AG08396 (cell line): ENCODE results near the gene TRIM32.
A peak's percentile ranks its signal among the peaks of the same experiment; 100 is the strongest.
"Not testable (repeated sequence)": the region's sequence is repeated elsewhere in the genome, so short reads cannot be mapped to it uniquely, and the experiment has no call there.

Experiments used
- DNase-seq: peaks from one replicate; pipeline ENCODE4 v3.0.0; 2012; ENCODE audit warnings: low spot score, mixed read lengths

TRIM32 gene

DNA sequence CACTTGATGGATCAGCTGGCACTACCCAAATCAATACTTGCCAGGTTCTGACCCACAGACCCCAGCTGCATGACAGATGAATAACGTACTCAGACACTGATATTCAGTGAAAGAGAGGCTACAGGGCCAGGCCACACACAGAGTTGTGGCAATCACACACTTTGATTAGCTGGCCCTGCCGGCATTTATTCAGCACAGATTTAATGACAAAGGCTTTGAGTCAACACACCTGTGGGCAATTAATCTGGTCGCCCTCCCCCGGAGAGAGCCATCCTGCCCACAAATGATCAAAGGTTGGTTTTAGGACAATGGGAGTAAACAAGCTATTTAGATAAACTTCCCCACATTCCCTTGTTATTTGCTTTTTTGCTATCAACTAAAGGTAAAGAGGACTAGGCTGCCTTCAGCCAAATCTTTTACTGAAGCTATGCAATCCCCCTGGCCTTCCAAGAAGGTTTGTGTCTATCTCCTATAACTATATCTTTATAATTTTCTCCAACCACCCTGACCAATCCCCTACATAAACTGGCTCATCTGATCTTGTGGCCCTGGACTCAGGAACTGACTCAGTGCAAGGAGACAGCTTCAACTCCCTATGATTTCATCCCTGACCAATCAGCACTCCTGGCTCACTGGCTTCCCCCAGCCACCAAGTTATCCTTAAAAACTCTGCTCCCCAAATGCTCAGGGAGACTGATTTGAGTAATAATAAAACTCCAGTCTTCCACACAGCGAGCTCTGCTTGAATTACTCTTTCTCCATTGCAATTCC lies 12.7 kb upstream of the TRIM32 start:
- DNase-seq: no peak

DNA sequence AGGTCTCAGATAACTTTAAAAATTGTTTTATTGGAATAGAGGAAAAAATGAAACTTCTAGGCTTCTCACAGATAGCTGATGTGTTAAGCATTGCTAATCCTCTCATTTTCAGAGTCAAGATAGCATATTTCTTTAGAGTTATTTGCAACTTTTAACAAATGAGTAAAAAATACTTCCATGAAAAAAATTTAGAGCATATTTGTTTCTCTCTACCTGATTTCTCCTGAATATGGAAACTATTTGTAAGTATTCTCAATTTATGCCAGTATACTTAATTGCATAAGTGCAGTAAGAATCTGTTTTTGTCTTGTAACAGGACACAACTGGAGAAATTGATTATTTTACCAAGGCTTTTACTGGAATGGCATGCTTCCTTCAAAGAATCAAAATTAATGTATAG lies 3.6 kb upstream of the TRIM32 start:
- no peak for DNase-seq

DNA sequence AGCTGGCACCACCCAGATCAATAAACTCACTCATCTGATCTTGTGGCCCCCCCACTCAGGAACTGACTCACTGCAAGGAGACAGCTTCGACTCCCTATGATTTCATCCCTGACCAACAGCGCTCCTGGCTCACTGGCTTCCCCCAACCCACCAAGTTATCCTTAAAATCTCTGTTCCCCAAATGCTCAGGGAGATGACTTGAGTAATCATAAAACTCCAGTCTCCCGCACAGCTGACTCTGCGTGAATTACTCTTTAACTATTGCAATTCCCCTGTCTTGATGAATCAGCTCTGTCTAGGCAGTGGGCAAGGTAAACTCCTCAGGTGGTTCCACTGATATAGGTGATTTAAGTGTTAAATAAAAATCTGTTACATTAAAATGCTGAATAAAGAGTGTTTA lies 1.9 kb upstream of the TRIM32 start:
- no peak for DNase-seq

DNA sequence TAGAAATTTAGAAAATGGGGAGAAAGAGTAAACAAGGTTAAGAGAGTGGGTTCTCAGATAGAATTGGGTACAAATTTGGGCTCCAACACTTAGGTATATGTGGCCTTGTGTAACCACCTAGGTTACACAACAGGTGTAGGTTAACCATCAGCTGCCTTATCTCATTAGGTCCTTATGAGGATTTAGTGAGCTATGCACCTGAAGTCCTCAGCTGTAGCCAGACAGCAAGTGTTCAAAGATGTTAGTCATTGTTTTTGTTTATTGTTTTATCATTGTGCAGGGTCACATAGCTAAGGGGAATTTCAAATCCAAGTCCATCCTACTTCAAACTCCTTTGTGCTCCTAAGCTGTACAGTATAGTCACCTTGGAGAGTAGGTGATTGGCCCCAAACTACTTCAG lies 970 bp upstream of the TRIM32 start:
- DNase-seq: peak; percentile 16

DNA sequence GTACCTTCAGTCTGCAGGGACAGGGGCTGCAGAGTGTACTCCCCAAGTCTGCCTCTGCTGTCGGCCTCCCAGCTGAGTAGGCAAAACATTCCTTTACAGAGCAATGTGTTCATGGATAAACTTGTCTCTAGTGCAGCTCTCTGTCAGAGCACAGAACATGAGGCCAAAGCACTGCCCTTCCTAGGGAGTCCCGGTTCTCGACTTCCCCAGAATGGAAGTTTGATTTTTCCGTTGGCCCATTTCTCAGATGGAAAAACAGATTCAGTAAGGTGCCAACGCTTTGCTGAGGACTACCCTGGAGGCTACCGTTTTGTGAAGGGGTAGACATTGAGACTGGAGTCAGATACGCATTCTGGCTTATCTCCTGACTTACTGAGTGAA lies 422 bp upstream of the TRIM32 start:
- DNase-seq: peak; percentile 44

DNA sequence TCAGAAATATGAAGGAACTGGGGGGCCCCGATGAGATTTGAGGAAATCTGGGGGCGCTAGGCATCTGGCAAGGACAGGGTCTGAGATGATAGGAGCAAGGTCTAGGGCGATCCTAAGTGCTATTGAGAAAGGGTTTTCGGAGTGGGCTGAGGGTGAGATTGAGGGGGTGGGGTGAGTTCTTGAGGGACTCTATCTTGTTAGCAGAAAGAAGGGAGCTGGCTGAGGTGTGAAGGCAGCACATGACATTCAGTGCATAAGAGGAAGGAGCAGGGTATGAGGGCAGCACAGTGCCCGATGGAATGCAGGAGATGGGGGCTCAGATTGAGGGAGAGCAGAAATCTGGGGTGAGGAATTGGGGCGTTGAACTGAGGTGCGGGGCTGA lies 640 bp downstream of the TRIM32 start:
- DNase-seq: peak; percentile 35

DNA sequence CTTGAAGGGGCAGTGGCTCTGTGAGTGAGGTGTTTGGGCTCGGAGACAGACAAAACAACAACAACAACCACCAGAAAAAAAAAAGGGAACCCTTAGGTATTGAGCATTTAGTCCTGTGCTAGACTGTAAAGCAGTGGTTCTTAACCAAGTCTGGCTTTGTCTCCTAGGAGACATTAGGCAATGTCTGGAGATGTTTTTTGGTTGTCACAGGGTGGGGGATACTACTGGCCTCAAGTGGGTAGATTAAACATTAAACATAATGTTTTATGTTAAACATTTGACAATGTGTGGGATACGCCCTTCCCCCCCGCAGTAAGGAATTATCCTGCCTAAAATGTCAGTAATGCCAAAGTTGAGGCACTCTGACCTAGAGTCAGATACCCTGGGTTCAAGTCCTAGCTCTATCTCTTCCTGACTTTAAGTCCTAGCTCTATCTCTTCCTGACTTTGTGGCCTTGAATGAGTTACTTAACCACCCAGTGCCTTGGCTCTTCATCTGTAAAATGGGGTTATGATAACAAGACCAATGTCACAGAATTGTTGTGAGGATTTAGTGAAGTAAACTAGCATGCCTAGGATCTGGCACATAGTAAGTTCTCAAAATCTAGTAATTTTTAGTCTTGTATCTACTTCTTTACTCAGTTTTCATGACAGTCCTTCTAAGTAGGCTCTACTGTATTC lies 1.8 kb downstream of the TRIM32 start:
- DNase-seq: no peak

DNA sequence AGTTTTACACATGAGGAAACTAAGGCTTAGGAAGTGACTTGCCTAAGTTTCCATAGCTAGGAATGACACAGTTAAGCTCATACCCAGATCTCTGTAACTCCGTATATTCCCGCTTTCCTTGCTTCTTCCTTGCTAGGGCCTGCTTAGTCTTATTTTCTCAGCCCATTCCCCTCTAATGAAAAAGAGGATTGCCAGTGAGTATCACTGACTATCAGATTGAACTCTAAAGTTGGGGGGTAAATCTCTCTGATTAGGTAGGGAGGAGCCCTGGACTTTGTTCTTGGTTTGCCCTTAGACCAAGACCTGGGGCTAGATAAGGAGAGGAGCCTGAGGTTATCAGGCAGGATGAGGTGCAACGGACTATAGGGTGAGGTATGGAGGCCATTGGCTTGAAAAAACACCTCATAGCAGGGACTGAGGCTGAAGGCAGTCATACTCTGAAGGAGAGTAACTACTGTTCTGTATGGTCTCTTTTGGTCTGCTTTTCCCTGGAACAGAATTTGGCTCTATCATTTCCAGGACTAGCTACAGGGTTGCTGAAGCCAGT lies 2.5 kb downstream of the TRIM32 start:
- DNase-seq: no peak

DNA sequence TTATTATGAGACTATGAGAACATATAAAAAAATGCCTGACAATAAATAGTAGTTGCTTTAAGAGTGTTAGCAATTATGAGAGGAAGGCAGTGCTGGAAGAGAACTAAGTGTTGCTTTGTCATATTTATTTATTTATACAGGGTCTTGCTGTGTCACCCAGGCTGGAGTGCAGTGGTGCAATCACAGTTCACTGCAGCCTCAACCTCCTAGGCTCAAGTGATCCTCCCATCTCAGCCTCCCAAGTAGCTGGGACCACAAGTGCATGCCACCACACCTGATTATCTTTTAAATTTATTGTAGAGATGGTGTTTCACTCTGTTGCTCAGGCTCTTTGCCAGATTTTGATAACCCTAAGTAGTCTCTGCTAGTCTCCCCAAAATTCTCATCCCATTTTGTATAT lies 3.7 kb downstream of the TRIM32 start:
- not testable (repeated sequence) for DNase-seq

DNA sequence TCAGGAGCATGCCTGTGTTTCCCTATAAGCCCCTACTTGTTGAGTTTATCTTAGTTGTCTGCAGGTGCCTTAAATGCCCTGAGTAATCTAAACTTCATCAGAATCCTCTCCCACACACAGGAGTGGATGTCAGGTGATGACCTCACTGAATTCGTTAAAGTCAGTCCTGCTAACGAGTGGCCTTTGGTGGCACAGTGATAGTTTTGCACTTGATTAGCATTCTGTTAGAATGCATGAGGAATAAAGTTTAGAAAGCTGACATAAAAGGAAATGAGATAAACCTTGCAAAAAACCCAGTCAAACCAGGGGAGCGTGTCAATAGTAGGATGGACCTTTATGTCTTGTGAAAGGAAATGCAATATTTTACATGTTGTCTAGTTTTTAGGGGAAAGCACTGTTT lies 4.5 kb downstream of the TRIM32 start:
- DNase-seq: no peak

DNA sequence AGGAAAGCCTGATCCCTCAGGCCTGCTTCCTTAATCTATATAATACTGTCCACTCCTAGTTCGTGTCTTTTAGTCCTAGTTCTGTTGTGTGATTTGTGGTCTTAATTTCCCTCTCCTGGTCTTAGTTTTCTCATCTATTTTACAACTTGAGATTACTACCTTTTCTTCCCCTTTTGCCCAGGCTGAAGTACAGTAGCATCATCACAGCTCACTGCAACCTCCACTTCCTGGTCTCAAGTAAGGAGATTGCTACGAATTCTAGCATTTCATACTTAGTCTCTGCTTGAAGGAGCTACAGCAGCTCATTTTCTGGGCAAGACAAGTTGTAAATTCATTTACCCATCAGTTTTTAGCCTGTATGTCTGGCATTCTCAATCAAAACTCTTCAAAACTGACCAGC lies 5.5 kb downstream of the TRIM32 start:
- no peak for DNase-seq

DNA sequence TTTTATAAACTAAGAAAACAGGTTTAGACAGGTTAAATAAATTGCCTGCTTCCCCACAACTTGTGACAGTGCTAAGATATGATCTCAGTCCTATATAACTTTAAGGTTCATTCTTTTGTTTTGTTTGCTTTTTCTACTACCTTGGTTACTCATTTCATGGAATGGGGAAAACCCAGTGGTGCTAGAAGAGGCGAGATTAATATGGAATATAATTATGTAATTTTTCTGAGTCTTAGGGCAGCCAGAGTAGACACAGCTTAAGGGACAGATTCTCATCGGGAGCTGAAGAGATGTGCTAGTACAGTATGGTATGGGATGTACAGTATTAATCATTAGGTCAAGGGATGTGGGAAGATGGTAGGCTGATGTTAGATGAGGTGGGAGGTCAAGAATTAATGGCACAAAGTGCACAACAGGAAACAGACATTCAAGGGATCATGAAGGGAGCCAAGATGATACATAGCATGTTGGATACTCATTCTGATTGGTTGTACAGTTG lies 6.2 kb downstream of the TRIM32 start:
- no peak for DNase-seq

DNA sequence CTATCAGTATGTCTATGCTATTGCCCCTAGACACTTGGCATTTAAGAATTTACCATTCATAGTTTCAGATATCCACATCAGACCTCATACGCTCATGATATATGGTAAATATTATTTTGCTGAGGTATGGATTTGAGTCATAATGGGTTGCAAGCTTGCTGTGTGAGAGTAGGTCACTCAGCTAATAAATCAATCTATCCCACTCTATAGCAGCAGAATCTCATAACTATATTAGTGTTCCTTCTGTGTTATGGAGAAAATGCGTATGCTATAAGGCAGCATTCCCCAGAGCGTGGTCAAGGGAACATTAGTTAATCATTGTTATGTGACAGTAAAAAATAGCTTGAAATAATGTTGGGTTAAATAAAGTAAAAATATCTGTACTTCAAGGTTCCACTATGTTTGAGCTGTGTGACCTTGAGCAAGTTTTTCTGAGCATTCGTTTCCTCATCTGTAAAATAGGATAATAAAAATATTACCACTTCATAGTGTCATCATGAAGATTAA lies 7.7 kb downstream of the TRIM32 start:
- no peak for DNase-seq

DNA sequence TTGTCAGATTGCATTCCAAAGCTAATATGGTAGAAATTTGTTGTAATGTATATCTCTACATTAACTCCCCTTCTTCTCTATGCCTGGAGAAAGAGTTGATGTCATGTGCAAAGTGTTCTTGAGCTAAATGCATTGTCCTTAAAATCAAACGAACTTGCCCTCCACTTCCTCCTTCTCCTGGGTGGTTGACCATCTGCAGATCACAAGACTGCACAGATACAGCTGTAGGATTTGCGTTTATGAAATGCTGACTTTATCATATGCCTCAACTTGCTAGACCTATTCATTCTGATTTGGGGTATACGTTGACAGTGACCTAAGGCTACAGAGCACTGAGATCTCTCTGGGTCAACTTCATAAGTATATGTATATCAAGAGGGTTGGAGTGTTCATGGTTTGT lies 8.3 kb downstream of the TRIM32 start:
- DNase-seq: no peak

DNA sequence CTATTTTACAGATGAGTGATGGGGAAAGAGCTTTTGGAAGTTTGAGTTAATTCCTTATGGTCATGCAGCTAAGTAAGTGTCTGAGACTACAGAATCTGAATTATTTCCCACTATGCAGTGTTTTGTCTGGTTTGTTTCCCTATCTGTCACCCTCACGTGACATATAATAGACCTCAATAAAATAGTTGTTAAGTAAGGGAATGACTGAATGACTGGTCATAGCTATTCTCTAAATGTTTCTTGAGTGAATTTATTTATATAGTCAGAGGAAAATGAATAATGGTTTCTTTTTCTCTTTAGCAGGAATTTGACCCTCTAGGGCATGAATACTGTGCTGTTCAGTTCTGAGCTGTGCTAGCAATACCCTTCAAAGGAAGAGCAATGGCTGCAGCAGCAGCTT lies 10.3 kb downstream of the TRIM32 start:
- DNase-seq: peak; percentile 43

DNA sequence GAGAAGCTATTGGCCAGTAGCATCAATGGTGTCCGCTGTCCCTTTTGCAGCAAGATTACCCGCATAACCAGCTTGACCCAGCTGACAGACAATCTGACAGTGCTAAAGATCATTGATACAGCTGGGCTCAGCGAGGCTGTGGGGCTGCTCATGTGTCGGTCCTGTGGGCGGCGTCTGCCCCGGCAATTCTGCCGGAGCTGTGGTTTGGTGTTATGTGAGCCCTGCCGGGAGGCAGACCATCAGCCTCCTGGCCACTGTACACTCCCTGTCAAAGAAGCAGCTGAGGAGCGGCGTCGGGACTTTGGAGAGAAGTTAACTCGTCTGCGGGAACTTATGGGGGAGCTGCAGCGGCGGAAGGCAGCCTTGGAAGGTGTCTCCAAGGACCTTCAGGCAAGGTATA lies 10.8 kb downstream of the TRIM32 start:
- DNase-seq: no peak

DNA sequence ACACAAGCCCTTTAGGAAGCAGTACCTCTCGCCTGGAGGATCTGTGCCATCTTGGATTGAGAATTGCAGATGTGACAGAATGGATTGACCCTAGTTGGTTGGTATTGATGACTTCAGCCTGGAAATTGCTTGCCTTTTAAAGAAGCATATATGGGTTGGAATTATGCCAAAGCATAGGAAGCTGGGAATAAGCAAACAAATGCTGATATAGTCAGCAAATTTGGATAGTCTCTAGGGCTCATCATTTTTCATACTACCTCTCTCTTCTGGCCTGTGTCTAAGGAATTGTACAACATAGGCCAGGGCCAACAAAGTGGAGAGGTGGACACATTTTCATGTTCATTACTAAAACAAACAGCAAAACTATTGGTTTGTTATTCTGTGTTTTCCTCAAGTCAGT lies 13.2 kb downstream of the TRIM32 start:
- DNase-seq: no peak

DNA sequence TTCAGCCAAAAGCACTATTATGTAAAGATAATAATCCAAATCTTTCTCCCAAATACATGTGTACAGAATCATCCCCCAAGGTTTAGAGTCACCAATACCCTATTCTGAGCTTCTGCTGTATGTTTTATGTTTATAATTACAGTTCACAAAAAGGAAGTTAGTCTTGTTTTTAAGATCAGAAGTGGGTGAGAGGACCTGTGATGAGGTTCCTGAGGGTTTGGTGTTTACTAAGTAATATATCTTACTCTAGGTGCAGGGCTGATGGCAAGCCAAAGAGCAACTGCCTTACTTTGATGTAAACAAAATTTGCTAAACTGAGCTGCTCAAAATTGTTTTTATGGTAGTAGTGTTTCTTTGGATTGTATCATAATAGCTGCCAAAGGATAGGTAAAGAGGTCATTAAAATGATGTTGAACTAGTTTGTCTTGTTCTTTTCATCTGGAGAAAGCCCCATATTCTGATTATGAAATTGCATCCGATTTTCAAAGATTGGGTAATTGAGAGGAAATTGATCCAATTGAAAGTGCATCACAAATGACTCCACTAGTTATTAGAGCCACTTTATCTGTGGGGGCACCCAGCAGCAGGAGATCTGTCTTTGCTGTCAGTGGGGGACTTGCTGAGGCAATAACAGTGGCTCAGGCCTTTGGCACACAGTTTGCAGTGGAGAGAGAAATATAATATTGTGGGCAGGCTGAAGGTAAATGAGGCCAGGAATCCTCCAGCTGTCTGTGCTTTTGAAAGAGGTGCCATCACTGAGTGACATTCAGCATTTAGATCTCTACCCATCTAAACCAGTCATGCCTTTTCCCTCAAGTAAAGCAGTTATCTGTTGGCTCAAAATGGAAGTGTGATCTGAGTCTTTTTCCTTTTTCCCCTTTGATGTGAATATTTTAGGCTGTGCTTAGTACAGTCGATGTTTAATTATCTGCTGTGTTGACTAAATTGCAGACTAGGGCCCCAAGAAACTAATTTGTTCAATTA lies 14.1 kb downstream of the TRIM32 start:
- DNase-seq: no peak

DNA sequence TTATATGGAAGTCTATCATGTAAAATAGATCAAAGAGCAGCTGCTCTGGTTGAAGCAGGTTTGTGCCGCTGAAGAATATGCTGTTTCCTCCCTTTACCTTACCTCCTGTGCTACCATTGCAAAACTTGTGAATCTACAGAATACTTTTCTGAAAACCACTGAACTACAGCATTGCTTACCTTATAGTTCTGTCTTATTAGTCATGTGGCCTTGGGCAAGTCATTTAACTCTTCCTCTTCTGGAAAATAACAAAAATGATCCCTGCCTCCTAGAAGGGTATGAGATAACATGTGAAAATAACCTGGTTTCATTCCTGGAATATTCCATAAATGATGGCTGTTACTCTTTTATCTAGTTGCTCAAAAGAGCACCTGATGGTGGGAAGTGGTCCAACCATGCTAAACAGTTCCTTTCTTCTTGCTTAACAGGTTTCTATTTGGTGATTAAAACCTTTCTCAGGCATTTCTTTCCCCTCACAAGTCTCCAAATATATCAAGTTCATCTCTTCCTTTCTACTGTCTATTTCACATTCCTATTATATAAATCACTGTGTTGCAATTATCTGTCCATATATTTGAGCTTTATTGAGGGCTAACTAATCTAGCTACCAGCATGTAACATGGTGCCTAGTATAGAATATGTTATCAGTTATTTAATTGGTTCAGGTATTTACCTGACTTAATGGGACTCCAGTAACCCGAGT lies 15.0 kb downstream of the TRIM32 start:
- no peak for DNase-seq

DNA sequence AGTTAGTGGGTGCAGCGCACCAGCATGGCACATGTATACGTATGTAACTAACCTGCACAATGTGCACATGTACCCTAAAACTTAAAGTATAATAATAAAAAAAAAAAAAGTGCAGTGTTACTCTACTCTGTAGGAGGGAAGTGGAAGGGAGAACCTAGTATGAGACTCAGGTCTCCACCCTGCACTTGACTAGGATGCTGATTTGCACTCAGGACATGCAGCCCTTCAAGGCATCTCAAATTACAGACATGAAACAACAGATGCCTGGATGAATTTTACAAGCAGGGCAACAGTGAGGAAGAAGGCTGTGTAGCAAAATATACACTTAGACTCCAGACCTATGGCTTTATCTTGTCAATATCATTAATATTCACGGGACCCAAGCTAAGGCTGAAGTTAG lies 16.5 kb downstream of the TRIM32 start:
- no peak for DNase-seq

DNA sequence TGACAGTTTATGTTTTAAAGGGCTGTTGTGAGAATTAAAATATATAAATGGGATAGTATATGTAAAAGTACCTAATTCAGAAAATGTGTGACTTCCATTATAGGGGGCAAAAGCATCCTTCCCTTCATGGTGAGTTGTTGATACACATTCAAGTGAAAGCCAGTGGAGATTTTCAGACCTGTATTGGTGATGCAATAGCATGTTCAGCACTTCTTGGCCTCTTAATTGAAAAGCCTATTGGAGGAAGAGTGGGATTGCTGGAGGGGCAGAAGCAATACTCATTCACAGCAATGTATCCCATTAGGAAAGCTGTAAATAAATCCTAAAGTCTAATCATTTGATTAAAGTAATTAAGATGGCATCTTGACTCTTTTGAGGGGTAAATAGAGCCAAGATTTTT lies 17.4 kb downstream of the TRIM32 start:
- DNase-seq: no peak
